ENCODE measurements around the gene ZNF438.

DNA sequence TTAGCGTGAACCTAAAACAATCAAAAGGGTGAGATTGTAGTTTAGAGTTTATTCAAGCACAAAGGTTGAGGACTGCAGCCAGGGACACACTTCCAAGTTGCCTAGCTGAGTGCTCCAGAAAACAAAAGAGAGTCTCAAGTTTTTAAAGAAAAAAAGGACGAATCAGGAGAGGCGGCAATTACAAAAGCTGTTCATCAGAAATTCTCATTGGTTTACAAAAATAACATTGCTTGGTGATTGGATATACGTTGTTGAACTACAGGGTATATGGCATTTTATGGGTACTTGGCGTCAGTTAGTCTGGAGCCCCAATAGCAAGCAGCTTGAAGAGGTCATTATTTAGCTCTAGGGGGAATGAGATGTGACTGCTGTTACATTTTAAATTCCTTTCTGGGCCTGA lies 11.5 kb downstream of the ZNF438 start:
- TF ChIP-seq CTCF (conservative IDR thresholded peaks at IDR 0.05; ENCODE audit: low read depth, low read length) (no peak), CEBPB (IDR thresholded peaks at IDR 0.05; ENCODE audit: low read depth, low read length) (no peak), SMC3 (IDR thresholded peaks at IDR 0.05; ENCODE audit: low read depth, low read length) (no peak), BHLHE40 (IDR thresholded peaks at IDR 0.05; ENCODE audit: low read depth, low read length) (no peak), RFX5 (IDR thresholded peaks at IDR 0.05; ENCODE audit: low read depth, low read length) (no peak), RCOR1 (IDR thresholded peaks at IDR 0.05; ENCODE audit: insufficient replicate concordance, low read length) (no peak), MAFK (IDR thresholded peaks at IDR 0.05; ENCODE audit: low read depth, low read length) (no peak), POLR2A (IDR thresholded peaks at IDR 0.05; ENCODE audit: low read depth, low read length) (no peak)
- TF ChIP-seq, protein P1, sequence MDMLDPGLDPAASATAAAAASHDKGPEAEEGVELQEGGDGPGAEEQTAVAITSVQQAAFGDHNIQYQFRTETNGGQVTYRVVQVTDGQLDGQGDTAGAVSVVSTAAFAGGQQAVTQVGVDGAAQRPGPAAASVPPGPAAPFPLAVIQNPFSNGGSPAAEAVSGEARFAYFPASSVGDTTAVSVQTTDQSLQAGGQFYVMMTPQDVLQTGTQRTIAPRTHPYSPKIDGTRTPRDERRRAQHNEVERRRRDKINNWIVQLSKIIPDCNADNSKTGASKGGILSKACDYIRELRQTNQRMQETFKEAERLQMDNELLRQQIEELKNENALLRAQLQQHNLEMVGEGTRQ (IDR thresholded peaks at IDR 0.05; ENCODE audit: low read depth, low read length), result no peak
